GM21576 (cell line): ENCODE measurements around the gene CHGA.

Experiments
- ATAC-seq: cut with Tn5 transposase; IDR thresholded peaks from one replicate; pipeline ENCODE4 v1.9.1; 2021; ENCODE audit warnings: mild to moderate bottlenecking, moderate library complexity; ENCODE audit not compliant: unreplicated experiment

Gene CHGA

GRCh38 chr14:92922883-92923743, at the start of gene CHGA:
Gene CHGA, plus strand, starts transcription at chr14:92923150. Its CDS starts 210 bp downstream, at chr14:92923360.
- ATAC-seq: no peak

GRCh38 chr14:92874962-92875661, 47.8 kb upstream of the CHGA start:
- no peak for ATAC-seq

- no peak for ATAC-seq
Measured at GRCh38 chr14:92877757-92878431, 45.1 kb upstream of the CHGA start.

- ATAC-seq: no peak
Measured at GRCh38 chr14:92880351-92880750, 42.6 kb upstream of the CHGA start.

GRCh38 chr14:92880851-92881250, 42.1 kb upstream of the CHGA start:
- ATAC-seq: no peak

GRCh38 chr14:92883066-92883465, 39.9 kb upstream of the CHGA start:
- ATAC-seq: no peak

- no peak for ATAC-seq
Measured at GRCh38 chr14:92884410-92884809, 38.5 kb upstream of the CHGA start.

- no peak for ATAC-seq
Measured at GRCh38 chr14:92885279-92886061, 37.5 kb upstream of the CHGA start.

- ATAC-seq: no peak
Measured at GRCh38 chr14:92886337-92886736, 36.6 kb upstream of the CHGA start.

- no peak for ATAC-seq
Measured at GRCh38 chr14:92887157-92887556, 35.8 kb upstream of the CHGA start.

GRCh38 chr14:92888896-92889295, 34.1 kb upstream of the CHGA start:
- ATAC-seq: no peak

GRCh38 chr14:92890830-92891588, 31.9 kb upstream of the CHGA start:
- no peak for ATAC-seq

- ATAC-seq: no peak
Measured at GRCh38 chr14:92892589-92892988, 30.4 kb upstream of the CHGA start.

- ATAC-seq: no peak
Measured at GRCh38 chr14:92895352-92895878, 27.5 kb upstream of the CHGA start.

GRCh38 chr14:92897922-92898565, 24.9 kb upstream of the CHGA start:
- no peak for ATAC-seq

GRCh38 chr14:92898566-92899131, 24.3 kb upstream of the CHGA start:
- no peak for ATAC-seq

GRCh38 chr14:92900660-92901059, 22.3 kb upstream of the CHGA start:
- ATAC-seq: no peak

- no peak for ATAC-seq
Measured at GRCh38 chr14:92902191-92902590, 20.8 kb upstream of the CHGA start.

- ATAC-seq: no peak
Measured at GRCh38 chr14:92902726-92903125, 20.2 kb upstream of the CHGA start.
